GM12864 (cell line): ENCODE results near the gene MCRIP1.

Source experiments
- DNase-seq: peaks from one replicate; pipeline ENCODE4 v3.0.0-alpha.2; 2011; ENCODE audit warnings: low read depth
- H3K4me3 ChIP-seq: 2 replicates; pipeline ENCODE4 v1.5.1; 2011; ENCODE audit warnings: mild to moderate bottlenecking, low read depth, low read length, control low read depth
- TF ChIP-seq, protein P1 (sequence below): IDR thresholded peaks from 2 replicates; pipeline ENCODE4 v1.5.1; 2011; ENCODE audit warnings: low read depth, mild to moderate bottlenecking, moderate library complexity, low read length, control low read depth, inconsistent platforms; ENCODE audit errors: missing control alignments

The MCRIP1 gene

DNA sequence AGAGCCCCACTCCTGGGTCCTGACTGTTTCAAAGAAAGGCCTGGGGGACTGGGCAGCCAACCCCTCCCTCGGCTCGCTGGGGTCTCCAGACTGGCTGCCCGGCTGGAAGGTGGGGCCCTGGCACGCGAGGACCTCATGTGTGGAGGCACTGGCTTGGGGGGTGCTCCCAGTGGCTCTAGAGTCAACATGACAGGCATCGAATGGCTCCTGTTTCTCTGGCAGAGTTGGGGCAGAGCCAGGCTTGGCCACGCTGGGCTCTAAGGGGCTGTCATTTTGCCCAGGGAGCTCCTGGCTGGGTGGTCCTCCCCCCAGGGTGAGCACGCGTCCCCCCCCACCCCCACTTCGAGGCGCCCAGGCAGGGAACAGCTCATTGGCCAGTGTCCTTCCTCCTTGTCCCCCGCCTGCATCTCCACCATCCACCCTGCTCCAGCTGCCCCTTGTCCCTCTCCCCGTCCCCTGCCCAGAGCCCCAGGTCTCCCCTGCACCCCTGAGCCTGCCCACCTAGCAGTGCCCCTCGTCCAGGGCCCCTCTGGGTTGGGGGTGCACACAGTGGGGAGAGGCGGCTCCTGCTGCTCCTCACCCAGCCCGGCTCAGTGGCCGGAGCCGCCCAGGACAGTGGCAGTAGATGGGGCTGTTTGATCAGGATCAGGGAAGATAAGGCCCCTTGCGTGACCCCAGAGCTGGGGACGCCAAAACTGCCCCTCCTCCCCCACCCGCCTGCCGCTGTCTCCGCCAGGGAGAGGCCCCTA, 26.5 kb downstream of the MCRIP1 start:
- H3K4me3 ChIP-seq = no peak overlapping the region
- DNase-seq = no peak
- TF ChIP-seq, protein P1, sequence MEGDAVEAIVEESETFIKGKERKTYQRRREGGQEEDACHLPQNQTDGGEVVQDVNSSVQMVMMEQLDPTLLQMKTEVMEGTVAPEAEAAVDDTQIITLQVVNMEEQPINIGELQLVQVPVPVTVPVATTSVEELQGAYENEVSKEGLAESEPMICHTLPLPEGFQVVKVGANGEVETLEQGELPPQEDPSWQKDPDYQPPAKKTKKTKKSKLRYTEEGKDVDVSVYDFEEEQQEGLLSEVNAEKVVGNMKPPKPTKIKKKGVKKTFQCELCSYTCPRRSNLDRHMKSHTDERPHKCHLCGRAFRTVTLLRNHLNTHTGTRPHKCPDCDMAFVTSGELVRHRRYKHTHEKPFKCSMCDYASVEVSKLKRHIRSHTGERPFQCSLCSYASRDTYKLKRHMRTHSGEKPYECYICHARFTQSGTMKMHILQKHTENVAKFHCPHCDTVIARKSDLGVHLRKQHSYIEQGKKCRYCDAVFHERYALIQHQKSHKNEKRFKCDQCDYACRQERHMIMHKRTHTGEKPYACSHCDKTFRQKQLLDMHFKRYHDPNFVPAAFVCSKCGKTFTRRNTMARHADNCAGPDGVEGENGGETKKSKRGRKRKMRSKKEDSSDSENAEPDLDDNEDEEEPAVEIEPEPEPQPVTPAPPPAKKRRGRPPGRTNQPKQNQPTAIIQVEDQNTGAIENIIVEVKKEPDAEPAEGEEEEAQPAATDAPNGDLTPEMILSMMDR = no peak

DNA sequence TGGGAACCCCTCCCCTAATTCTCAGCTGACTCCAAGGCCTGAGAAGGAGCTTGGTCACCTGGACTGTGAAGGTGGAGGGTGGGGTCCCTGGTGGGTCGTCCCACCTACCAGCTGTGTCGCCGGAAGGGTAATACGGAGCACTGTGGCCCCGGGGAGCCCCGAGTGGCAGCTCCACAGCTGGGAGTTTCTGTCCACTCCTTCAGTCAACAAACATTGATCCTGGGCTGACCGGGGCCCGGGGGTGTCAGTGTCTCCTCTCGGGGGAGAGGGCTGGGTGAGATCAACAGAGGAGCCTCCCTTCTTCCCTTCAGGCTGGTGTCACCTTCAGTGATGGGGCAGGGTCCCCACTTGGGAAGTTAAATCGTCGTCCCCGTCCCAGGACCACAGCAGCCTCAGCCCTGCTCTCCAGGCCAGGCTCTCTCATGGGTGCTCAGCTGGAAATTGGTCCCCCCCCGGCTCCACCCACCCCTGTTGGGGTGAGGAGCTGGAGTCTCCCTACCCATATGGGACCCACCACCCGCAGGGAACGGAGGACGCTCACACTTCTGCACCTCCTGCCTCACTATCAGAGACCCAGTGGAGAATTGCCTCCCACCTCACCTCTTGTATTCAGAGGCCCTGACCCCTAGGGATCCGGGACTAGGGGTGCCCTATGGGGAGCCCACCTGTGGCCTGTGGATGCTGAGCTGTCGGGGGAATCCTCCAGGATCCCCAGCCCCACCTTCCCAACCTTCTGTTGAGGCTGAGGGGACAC, 27.2 kb downstream of the MCRIP1 start:
- DNase-seq = no peak
- TF ChIP-seq, protein P1 = no peak

DNA sequence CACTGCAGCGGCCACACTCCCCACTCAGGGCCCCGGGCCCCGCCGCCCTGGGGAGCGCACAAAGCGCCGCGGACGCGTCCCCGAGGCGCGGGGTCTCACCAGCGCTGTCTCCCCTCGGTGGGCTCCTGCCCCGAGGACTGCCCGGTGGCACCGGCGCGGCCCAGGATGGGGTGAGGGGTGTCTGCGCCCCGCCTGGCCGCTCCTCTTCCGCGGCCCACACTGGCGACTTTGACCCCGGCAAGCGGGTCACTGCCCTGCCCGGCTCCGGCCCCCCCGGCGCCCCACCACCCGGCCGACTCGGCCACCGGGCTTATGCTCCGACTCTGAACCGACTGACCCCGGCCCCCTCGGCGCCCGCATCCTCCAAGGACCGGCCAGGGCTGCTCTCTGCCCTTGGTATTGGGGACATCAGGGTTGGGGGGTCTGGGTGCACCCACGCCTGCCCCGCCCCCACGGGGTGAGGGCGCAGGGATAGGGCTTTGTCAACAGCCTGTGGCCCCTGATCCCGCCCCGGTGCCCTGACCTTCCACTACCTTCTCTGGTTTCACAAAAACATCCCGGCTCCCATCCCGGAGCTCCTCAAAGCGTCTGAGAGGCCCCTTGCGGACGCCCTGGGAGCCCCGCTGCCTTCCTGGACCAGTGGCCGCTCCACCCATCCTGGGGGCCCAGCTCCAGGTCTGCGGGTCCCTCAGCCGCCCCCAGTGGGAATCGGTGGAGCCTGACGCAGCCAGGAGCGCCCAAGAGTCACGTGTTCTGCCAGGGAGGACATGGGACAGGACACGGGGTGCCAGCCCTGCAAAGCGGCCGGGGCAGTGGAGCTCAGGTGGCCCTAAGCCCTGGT, 28.3 kb downstream of the MCRIP1 start:
- TF ChIP-seq, protein P1 = no peak
- DNase-seq = no peak
- H3K4me3 ChIP-seq = no peak overlapping the region

More for the DNA sequence above, 27.2 kb downstream of the MCRIP1 start:
- no peak overlapping the region for H3K4me3 ChIP-seq

DNA sequence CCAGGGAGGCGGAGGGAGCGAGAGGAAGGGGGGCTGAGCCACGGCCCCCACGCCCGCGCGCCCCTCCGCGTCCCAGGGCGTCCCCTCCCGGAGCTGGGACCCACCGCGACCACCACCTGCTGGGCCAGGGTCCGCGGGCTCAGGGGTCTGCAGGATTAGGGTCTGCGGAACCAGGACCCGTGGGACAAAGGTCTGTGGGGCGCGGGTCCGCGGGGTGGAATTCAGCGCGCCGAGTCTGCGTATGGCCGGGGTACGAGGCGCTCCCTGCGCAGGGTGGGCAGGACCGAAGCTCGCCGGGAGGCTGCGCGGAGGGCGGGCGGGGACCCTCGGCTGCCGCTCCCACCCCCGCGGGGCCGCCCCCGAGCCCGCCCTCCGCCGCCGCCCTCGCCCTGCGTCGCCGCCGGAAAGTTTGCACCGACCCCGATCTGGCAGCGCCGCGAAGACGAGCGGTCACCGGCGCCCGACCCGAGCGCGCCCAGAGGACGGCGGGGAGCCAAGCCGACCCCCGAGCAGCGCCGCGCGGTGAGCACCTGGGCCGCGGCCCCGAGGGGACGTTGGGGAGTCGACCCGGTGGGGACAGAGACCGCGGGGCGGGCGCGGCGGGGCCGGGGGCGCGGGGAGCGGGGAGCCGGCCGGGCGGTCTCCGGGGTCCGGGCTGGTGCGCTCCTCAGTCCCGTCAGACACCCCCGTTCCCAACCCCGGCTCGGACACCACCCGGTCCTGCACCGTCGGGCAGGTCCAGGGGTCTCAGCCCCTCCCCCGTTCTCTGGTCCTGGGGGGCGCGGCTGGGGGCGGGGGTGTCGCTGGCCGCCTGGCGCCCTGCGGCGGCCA, 29.1 kb downstream of the MCRIP1 start, which contains the start of gene GCGR:
Gene GCGR, plus strand, starts transcription at position 423 of the 831 bp plus-strand sequence. CDS start 4,869 bp downstream, outside the sequence.
- no peak for DNase-seq
- TF ChIP-seq, protein P1 = no peak
- no peak within 1 kb of the TSS for H3K4me3 ChIP-seq

DNA sequence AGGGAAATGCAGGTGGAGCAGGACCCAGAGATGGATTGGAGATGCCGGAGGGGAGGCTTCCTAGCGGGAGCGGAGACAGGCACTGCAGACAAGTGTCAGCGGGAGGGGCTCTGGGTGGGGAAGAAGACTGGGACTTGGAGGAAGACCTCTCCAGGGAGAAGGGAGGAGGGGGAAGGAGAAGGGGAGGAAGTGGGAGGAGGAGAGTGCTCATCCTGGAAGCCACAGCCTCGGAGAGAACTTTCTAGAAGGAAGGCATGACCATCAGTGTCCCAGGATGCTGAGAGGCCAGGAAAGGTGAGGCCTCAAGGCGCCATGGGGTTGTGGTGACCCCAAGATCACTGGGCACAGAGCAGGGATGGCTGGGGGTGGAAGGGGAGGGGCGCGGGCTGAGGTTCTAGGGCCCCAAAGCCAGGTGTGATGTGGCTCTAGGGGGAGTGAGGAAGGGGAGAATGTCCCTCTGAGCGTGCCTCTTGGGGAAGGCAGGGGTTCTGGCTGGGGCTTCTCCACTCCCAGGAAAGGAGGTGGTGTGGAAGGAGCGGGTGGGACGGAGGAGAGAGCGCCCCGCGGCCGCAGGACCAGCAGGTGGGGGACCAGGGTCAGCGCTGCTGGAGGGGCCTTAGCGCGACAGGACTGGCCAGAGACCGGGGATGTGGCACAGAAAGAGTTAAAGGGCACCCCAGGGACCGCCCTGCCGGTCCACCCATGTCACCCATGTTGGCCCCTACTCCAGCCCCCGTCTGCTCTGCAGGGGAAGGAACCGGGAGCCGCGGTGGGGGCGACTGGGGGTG, 30.0 kb downstream of the MCRIP1 start:
- TF ChIP-seq, protein P1 = no peak
- no peak overlapping the region for H3K4me3 ChIP-seq
- DNase-seq = no peak
